ENCODE results near the gene RIMS4.

Gene RIMS4

GRCh38 chr20:44736170-44737021 lies 74.0 kb downstream of the RIMS4 start:
- peak; percentile 24 for DNase-seq

- no peak for DNase-seq
Observed at GRCh38 chr20:44735816-44736169, 74.6 kb downstream of the RIMS4 start.

GRCh38 chr20:44734938-44735337 lies 75.4 kb downstream of the RIMS4 start:
- no peak for DNase-seq

GRCh38 chr20:44733341-44734069 lies 76.8 kb downstream of the RIMS4 start:
- DNase-seq: peak; percentile 26

GRCh38 chr20:44732327-44732726 lies 78.0 kb downstream of the RIMS4 start:
- no peak for DNase-seq

GRCh38 chr20:44731657-44732056 lies 78.7 kb downstream of the RIMS4 start:
- no peak for DNase-seq

- DNase-seq: no peak
Observed at GRCh38 chr20:44730441-44730840, 79.9 kb downstream of the RIMS4 start.

- peak; percentile 58 for DNase-seq
Observed at GRCh38 chr20:44728801-44729443, 81.4 kb downstream of the RIMS4 start.

- no peak for DNase-seq
Observed at GRCh38 chr20:44727651-44728050, 82.7 kb downstream of the RIMS4 start.

GRCh38 chr20:44727039-44727438 lies 83.3 kb downstream of the RIMS4 start:
- no peak for DNase-seq

GRCh38 chr20:44725837-44726236 lies 84.5 kb downstream of the RIMS4 start:
- DNase-seq: no peak

GRCh38 chr20:44724423-44725091 lies 85.8 kb downstream of the RIMS4 start:
- DNase-seq: no peak

- no peak for DNase-seq
Observed at GRCh38 chr20:44723798-44724362, 86.5 kb downstream of the RIMS4 start.

GRCh38 chr20:44723391-44723790 lies 87.0 kb downstream of the RIMS4 start:
- DNase-seq: no peak

GRCh38 chr20:44722990-44723389 lies 87.4 kb downstream of the RIMS4 start:
- no peak for DNase-seq

GRCh38 chr20:44721785-44722054 lies 88.6 kb downstream of the RIMS4 start:
- no peak for DNase-seq

- no peak for DNase-seq
Observed at GRCh38 chr20:44720997-44721784, 89.2 kb downstream of the RIMS4 start.

- no peak for DNase-seq
Observed at GRCh38 chr20:44720621-44720996, 89.7 kb downstream of the RIMS4 start.

GRCh38 chr20:44719841-44720240 lies 90.5 kb downstream of the RIMS4 start:
- no peak for DNase-seq

GRCh38 chr20:44717986-44718385 lies 92.4 kb downstream of the RIMS4 start:
- DNase-seq: no peak

GRCh38 chr20:44716309-44717106 lies 93.8 kb downstream of the RIMS4 start:
- DNase-seq: no peak
